SK-N-SH (cell line): ENCODE measurements around the gene PRMT5. TPM values are rescaled to one million over a fixed set of nuclear protein-coding genes. Genes with fewer than 3 reads are reported as not detected.
A peak's percentile ranks its signal among the peaks of the same experiment; 100 is the strongest.

ENCODE experiments used
- CTCF ChIA-PET: fragments of 300-600, 350-600 bp; formaldehyde crosslinking; extraction: SDS; loops from one replicate; lab custom pipeline; 2021; lab: Yijun Ruan, JAX
- POLR2A ChIA-PET: fragments of 350-600 bp; sonication (Branson Sonifier 250); formaldehyde crosslinking; extraction: SDS; loops from one replicate; lab custom pipeline; 2020; ENCODE audit warnings: antibody characterized with exemption, inconsistent platforms; lab: Yijun Ruan, JAX
- DNase-seq: peaks from one replicate; pipeline ENCODE4 v3.0.0; 2012
- H2AFZ ChIP-seq: fragments of 200-600 bp; sonication (generic); 2 replicates; pipeline ENCODE4 v1.8.1; 2016; ENCODE audit warnings: antibody characterized with exemption, mild to moderate bottlenecking, low read depth
- H3F3A ChIP-seq: fragments of 200-600 bp; sonication (generic); replicated peaks from 2 replicates; pipeline ENCODE3; 2016; ENCODE audit warnings: antibody characterized with exemption, mild to moderate bottlenecking; ENCODE audit not compliant: insufficient read depth
- H3K27ac ChIP-seq, 2 experiments: fragments of 200-500 bp in 1 of 2; fragments of 200-600 bp in 1 of 2; sonication (Bioruptor generic) in 1 of 2; sonication (generic), shearing (Covaris generic) in 1 of 2; 2 replicates each; pipeline versions ENCODE4 v1.5.1 to v1.6.1; 2014 to 2016; ENCODE audit warnings: low read depth in 2 of 2, inconsistent platforms in 1 of 2, low read length in 1 of 2, mild to moderate bottlenecking in 1 of 2, mixed read lengths in 1 of 2
- H3K27me3 ChIP-seq: fragments of 200-600 bp; sonication (generic), shearing (Covaris generic); 2 replicates; pipeline ENCODE4 v1.6.1; 2016; ENCODE audit warnings: mixed run types; ENCODE audit not compliant: insufficient read depth
- H3K36me3 ChIP-seq, 2 experiments: fragments of 200-500 bp in 1 of 2; fragments of 200-600 bp in 1 of 2; sonication (Bioruptor generic) in 1 of 2; sonication (generic) in 1 of 2; replicated peaks in 1 of 2; 2 replicates each; pipeline versions ENCODE3 to v1.5.1; 2014 to 2016; ENCODE audit warnings: low read length in 1 of 2, mild to moderate bottlenecking in 1 of 2; ENCODE audit not compliant: insufficient read depth in 2 of 2, control insufficient read depth in 1 of 2
- H3K4me1 ChIP-seq, 2 experiments: fragments of 200-500 bp in 1 of 2; fragments of 200-600 bp in 1 of 2; sonication (Bioruptor generic) in 1 of 2; sonication (generic), shearing (Covaris generic) in 1 of 2; 2 replicates each; pipeline versions ENCODE4 v1.5.1 to v1.6.1; 2014 to 2016; ENCODE audit warnings: low read depth in 1 of 2, low read length in 1 of 2, mixed run types in 1 of 2; ENCODE audit not compliant: insufficient read depth in 2 of 2, control insufficient read depth in 1 of 2
- H3K4me2 ChIP-seq: fragments of 200-600 bp; sonication (generic), shearing (Covaris generic); 2 replicates; pipeline ENCODE4 v1.6.1; 2017; ENCODE audit warnings: mixed run types
- H3K4me3 ChIP-seq, 2 experiments: fragments of 200-500 bp in 1 of 2; fragments of 200-600 bp in 1 of 2; sonication (Bioruptor generic) in 1 of 2; sonication (generic), shearing (Covaris generic) in 1 of 2; 2 replicates each; pipeline versions ENCODE4 v1.5.1 to v1.8.1; 2014 to 2016; ENCODE audit warnings: low read depth in 2 of 2, inconsistent platforms in 1 of 2, low read length in 1 of 2, mild to moderate bottlenecking in 1 of 2, mixed read lengths in 1 of 2, moderate library complexity in 1 of 2
- H3K79me2 ChIP-seq: fragments of 200-600 bp; sonication (generic); 2 replicates; pipeline ENCODE4 v1.8.1; 2017; ENCODE audit warnings: mild to moderate bottlenecking; ENCODE audit not compliant: insufficient read depth
- H3K9ac ChIP-seq: fragments of 200-600 bp; sonication (generic); 2 replicates; pipeline ENCODE4 v1.6.1; 2017; ENCODE audit warnings: mixed run types
- H3K9me2 ChIP-seq: fragments of 200-600 bp; sonication (generic); 2 replicates; pipeline ENCODE4 v1.6.1; 2017; ENCODE audit warnings: mixed run types
- H3K9me3 ChIP-seq: fragments of 200-600 bp; sonication (generic); 2 replicates; pipeline ENCODE4 v1.6.1; 2017; ENCODE audit warnings: mixed run types, mild to moderate bottlenecking, moderate library complexity
- H4K20me1 ChIP-seq: fragments of 200-600 bp; sonication (generic); 2 replicates; pipeline ENCODE4 v1.6.1; 2017; ENCODE audit warnings: mild to moderate bottlenecking, mixed run types; ENCODE audit not compliant: insufficient read depth
- CHD2 ChIP-seq: fragments of 150-350 bp; IDR thresholded peaks from 2 replicates; pipeline ENCODE4 v1.6.1; 2018; ENCODE audit warnings: low read length; ENCODE audit not compliant: partially characterized antibody
- CTCF ChIP-seq: fragments of 200-600 bp; sonication (generic); IDR thresholded peaks from 2 replicates; pipeline ENCODE4 v1.6.1; 2017; ENCODE audit warnings: antibody characterized with exemption, mild to moderate bottlenecking, moderate library complexity
- FOSL2 ChIP-seq: IDR thresholded peaks from 2 replicates; pipeline ENCODE4 v1.4.0; 2012; ENCODE audit warnings: low read depth, mild to moderate bottlenecking, moderate library complexity, borderline replicate concordance
- GABPA ChIP-seq: IDR thresholded peaks from 2 replicates; pipeline ENCODE4 v1.4.0; 2012; ENCODE audit warnings: low read depth, mild to moderate bottlenecking
- JUND ChIP-seq: IDR thresholded peaks from 2 replicates; pipeline ENCODE4 v1.4.0; 2012
- MAX ChIP-seq: IDR thresholded peaks from 2 replicates; pipeline ENCODE4 v1.4.0; 2012; ENCODE audit warnings: low read depth
- MEF2A ChIP-seq: IDR thresholded peaks from 2 replicates; pipeline ENCODE4 v1.4.0; 2012; ENCODE audit warnings: low read depth, borderline replicate concordance
- MXI1 ChIP-seq: IDR thresholded peaks from 2 replicates; pipeline ENCODE4 v1.6.1; 2012; ENCODE audit warnings: mild to moderate bottlenecking, low read depth, low read length, improper control_type of control experiment
- NRF1 ChIP-seq: IDR thresholded peaks from 2 replicates; pipeline ENCODE4 v1.6.1; 2012; ENCODE audit warnings: low read depth, mild to moderate bottlenecking, low read length
- PBX3 ChIP-seq: IDR thresholded peaks from 2 replicates; pipeline ENCODE4; 2012
- REST ChIP-seq: IDR thresholded peaks from 2 replicates; pipeline ENCODE4 v1.6.1; 2012; ENCODE audit warnings: mild to moderate bottlenecking, low read depth, low read length, moderate library complexity
- RXRA ChIP-seq: IDR thresholded peaks from 2 replicates; pipeline ENCODE4 v1.4.0; 2012; ENCODE audit warnings: low read depth, mild to moderate bottlenecking, borderline replicate concordance
- SMC3 ChIP-seq: IDR thresholded peaks from 2 replicates; pipeline ENCODE4 v1.6.1; 2012; ENCODE audit warnings: low read depth, low read length, improper control_type of control experiment
- USF1 ChIP-seq: IDR thresholded peaks from 2 replicates; pipeline ENCODE4 v1.4.0; 2012; ENCODE audit warnings: low read depth, borderline replicate concordance
- ZBTB33 ChIP-seq: IDR thresholded peaks from 2 replicates; pipeline ENCODE4 v1.4.0; 2012; ENCODE audit warnings: low read depth, borderline replicate concordance
- WGBS: methylation state at CpG from one replicate; pipeline ENCODE4 v1.1.6; 2017; ENCODE audit warnings: low lambda C conversion rate; 5-methylcytosine and 5-hydroxymethylcytosine counted together
- polyA plus RNA-seq, 3 experiments: library from polyadenylated mRNA; depleted of rRNA; stranded (reverse); fragments of >200 nt; gene quantifications; 2 replicates each; pipeline ENCODE4 v1.2.3, GENCODE V29; 2012

Gene PRMT5
- polyA plus RNA-seq, 1 of the 3 experiments (the other 2 are of a cell fraction) = 132 TPM

- TF ChIP-seq RXRA = no peak; the same call in 1 of the 2 replicates
- peak; percentile 67 for TF ChIP-seq MAX
- TF ChIP-seq GABPA = no peak
- TF ChIP-seq NRF1 = no peak
- no peak for TF ChIP-seq SMC3
- no peak for TF ChIP-seq USF1
- TF ChIP-seq PBX3 = no peak
- no peak for TF ChIP-seq CHD2
- no peak for TF ChIP-seq JUND
- no peak for TF ChIP-seq MEF2A
- TF ChIP-seq FOSL2 = no peak
- TF ChIP-seq, all 33 proteins: peak for 7
Observed at GRCh38 chr14:22886500-22887259, 42.5 kb downstream of the PRMT5 start (continued).

- Histone ChIP-seq H2AFZ (peak overlapping the region; percentile 83; the same call in 1 of the 2 replicates), H3K4me2 (peak overlapping the region; percentile 88), H3K27me3 (no peaks in the 10 kb centered on the region), H3K4me1 (peaks cover 8 to 45% of the 10 kb centered on the region in 2 experiments; a peak in 2 of 4 replicates), H3K9me3 (no peaks in the 10 kb centered on the region), H3K79me2 (peaks cover 6% of the 10 kb centered on the region; the same call in 1 of the 2 replicates), H3K9ac (no peak overlapping the region), H3K4me3 (peak overlapping the region in 1 of 2 experiments; percentile 63; a peak in 2 of 4 replicates), H3K27ac (peak overlapping the region in 1 of 2 experiments; percentile 92; a peak in 1 of 4 replicates), H3K36me3 (no peaks in the 10 kb centered on the region), H3F3A (peaks cover 4% of the 10 kb centered on the region), H4K20me1 (no peaks in the 10 kb centered on the region), H3K9me2 (no peaks in the 10 kb centered on the region)
- CTCF ChIA-PET = interaction anchor here (0.6 to 13.0 kb wide), 8 partner anchors 8 to 62 kb away, joined by 3 to 96 read pairs (median 10); no protein-coding TSS in a partner anchor
- no peak for TF ChIP-seq CTCF
- TF ChIP-seq ZBTB33 = no peak
- no peak for TF ChIP-seq MXI1
- no peak for TF ChIP-seq REST
- no peak for DNase-seq
- WGBS = 95% methylated on average over 21 of the region's 21 CpGs
- POLR2A ChIA-PET = interaction anchor here (0.8 to 1.4 kb wide), 2 partner anchors 13 to 121 kb away, joined by 3 to 7 read pairs; no protein-coding TSS in a partner anchor
Observed at GRCh38 chr14:22885975-22886374, 43.2 kb downstream of the PRMT5 start.
